ENCODE data around the gene CYTL1. TPM values are rescaled to one million over a fixed set of nuclear protein-coding genes. Genes with fewer than 3 reads are reported as not detected.

CYTL1 gene, protein sequence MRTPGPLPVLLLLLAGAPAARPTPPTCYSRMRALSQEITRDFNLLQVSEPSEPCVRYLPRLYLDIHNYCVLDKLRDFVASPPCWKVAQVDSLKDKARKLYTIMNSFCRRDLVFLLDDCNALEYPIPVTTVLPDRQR
- total RNA-seq = 8.6 and 119 TPM in 2 replicates

DNA sequence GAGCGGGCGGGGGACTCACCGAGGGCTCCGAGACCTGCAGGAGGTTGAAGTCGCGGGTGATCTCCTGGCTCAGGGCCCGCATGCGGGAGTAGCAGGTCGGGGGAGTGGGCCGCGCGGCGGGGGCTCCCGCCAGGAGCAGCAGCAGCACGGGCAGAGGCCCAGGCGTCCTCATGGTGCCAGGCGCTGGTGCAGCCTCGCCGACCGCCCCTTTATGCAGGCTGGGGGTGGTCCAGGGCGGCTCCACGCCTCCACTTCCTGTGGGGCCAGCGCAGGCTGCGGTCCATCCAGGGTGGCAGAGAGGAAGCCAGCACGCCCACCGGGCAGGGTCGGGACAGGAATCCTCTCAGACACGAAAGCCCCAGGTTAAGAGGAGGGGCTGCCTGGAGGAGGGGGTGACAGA lies at the start of gene CYTL1:
Gene CYTL1, minus strand, starts transcription at position 185 of the 400 bp plus-strand sequence. Its CDS starts 13 bp downstream, at position 172.

GRCh38 chr4:5051278-5052203 lies 32.3 kb upstream of the CYTL1 start, which contains the start of gene STK32B:
TSS of gene STK32B (plus strand) at chr4:5051480.

Other genes starting within 250 kb of the CYTL1 start
- 1.8 and 2.2 TPM in 2 replicates for gene MSX1, start 159.8 kb downstream of the CYTL1 start, total RNA-seq
- 10.8 and 13.1 TPM in 2 replicates for gene STK32B, start 32.0 kb upstream of the CYTL1 start, total RNA-seq

All from articular chondrocyte of knee joint (primary cell).